NCI-H2029 treated with DMSO at 0.1 percent for 48 hours (cell line): ENCODE data around the gene REPS1.

Experiments
- DNase-seq: peaks from one replicate; lab custom pipeline; 2025; lab: John Stamatoyannopoulos, UW

REPS1 gene

GRCh38 chr6:138923561-138923960 lies 64.5 kb downstream of the REPS1 start:
- no peak for DNase-seq

- no peak for DNase-seq
Measured at GRCh38 chr6:138920906-138921305, 67.1 kb downstream of the REPS1 start.

- DNase-seq, result no peak
Measured at GRCh38 chr6:138914701-138915100, 73.4 kb downstream of the REPS1 start.

GRCh38 chr6:138912308-138912707 lies 75.7 kb downstream of the REPS1 start:
- no peak for DNase-seq

GRCh38 chr6:138909975-138910374 lies 78.1 kb downstream of the REPS1 start:
- no peak for DNase-seq

GRCh38 chr6:138909511-138909910 lies 78.5 kb downstream of the REPS1 start:
- DNase-seq, result no peak

GRCh38 chr6:138907167-138907566 lies 80.9 kb downstream of the REPS1 start:
- no peak for DNase-seq

- DNase-seq, result no peak
Measured at GRCh38 chr6:138897031-138897430, 91.0 kb downstream of the REPS1 start.

- DNase-seq, result no peak
Measured at GRCh38 chr6:138896104-138896756, 91.8 kb downstream of the REPS1 start.

- DNase-seq, result no peak
Measured at GRCh38 chr6:138891255-138891986, 96.6 kb downstream of the REPS1 start.

GRCh38 chr6:138885156-138885819 lies 102.8 kb downstream of the REPS1 start:
- no peak for DNase-seq

GRCh38 chr6:138882369-138883017 lies 105.6 kb downstream of the REPS1 start:
- no peak for DNase-seq

- DNase-seq, result no peak
Measured at GRCh38 chr6:138873191-138873590, 114.9 kb downstream of the REPS1 start.

GRCh38 chr6:138869398-138869797 lies 118.7 kb downstream of the REPS1 start:
- no peak for DNase-seq

GRCh38 chr6:138868181-138868580 lies 119.9 kb downstream of the REPS1 start:
- DNase-seq, result no peak

GRCh38 chr6:138865480-138866109 lies 122.5 kb downstream of the REPS1 start:
- no peak for DNase-seq

- no peak for DNase-seq
Measured at GRCh38 chr6:138864343-138864890, 123.6 kb downstream of the REPS1 start.

GRCh38 chr6:138863321-138863720 lies 124.7 kb downstream of the REPS1 start:
- DNase-seq, result no peak

GRCh38 chr6:138862456-138862855 lies 125.6 kb downstream of the REPS1 start:
- no peak for DNase-seq

- no peak for DNase-seq
Measured at GRCh38 chr6:138857775-138858174, 130.3 kb downstream of the REPS1 start.

GRCh38 chr6:138856654-138857053 lies 131.4 kb downstream of the REPS1 start:
- DNase-seq, result no peak
